HepG2 (cell line): ENCODE results near the gene COX4I1. TPM values are rescaled to one million over a fixed set of nuclear protein-coding genes. Genes with fewer than 3 reads are reported as not detected.

Experiments
- ATAC-seq: fragments of 200-7000 bp; cut with Tn5 transposase; 3 replicates; pipeline ENCODE4 v1.9.1; 2020; ENCODE audit warnings: mild to moderate bottlenecking, moderate library complexity
- BruUV-seq: library from RNA; stranded (reverse); fragments of 400-500 nt; replicated peaks from 2 replicates; lab custom pipeline; 2021; lab: Mats Ljungman, UMichigan
- CTCF ChIA-PET: fragments of 300-600 bp; formaldehyde crosslinking; extraction: SDS; loops from one replicate; lab custom pipeline; 2021; ENCODE audit warnings: low total read pairs, inconsistent platforms, low intra/inter-chr PET ratio; lab: Yijun Ruan, JAX
- POLR2A ChIA-PET: fragments of 350-600 bp; sonication (Branson Sonifier 250); formaldehyde crosslinking; loops from one replicate; lab custom pipeline; 2020; ENCODE audit warnings: antibody characterized with exemption, inconsistent platforms; lab: Yijun Ruan, JAX
- DNase-seq: peaks from one replicate; pipeline ENCODE4 v3.0.0-alpha.2; 2015; ENCODE audit warnings: low spot score
- FAIRE-seq: peaks from 3 replicates; lab custom pipeline; 2011; peaks lifted over from hg19 to GRCh38; lab: Jason Lieb, UNC
- H2AFZ ChIP-seq: one replicate; pipeline ENCODE4 v1.6.1; 2011; ENCODE audit warnings: low read length, inconsistent platforms
- H3K27ac ChIP-seq: fragments of 300-600 bp; 3 replicates; pipeline ENCODE4 v1.8.0; 2011; ENCODE audit warnings: mixed run types, mild to moderate bottlenecking, mixed read lengths, low read length, inconsistent platforms; ENCODE audit not compliant: insufficient read depth; ENCODE audit errors: extremely low read length
- H3K27me3 ChIP-seq, 2 experiments: fragments of 200-600 bp in 1 of 2; 2 replicates in 1 of 2; 3 replicates in 1 of 2; pipeline versions ENCODE4 v1.6.0 to v1.8.0; 2011; ENCODE audit warnings: low read length in 2 of 2, mild to moderate bottlenecking in 2 of 2, moderate library complexity in 2 of 2, inconsistent platforms in 1 of 2; ENCODE audit not compliant: insufficient read depth in 2 of 2, control insufficient read depth in 1 of 2
- H3K36me3 ChIP-seq, 2 experiments: fragments of 200-600 bp in 1 of 2; replicated peaks in 1 of 2; 2 replicates in 1 of 2; 3 replicates in 1 of 2; pipeline versions ENCODE4 v1.5.1 to v1.8.0; 2011; ENCODE audit warnings: low read length in 2 of 2, inconsistent platforms in 1 of 2; ENCODE audit not compliant: insufficient read depth in 2 of 2, control insufficient read depth in 1 of 2
- H3K4me1 ChIP-seq: 2 replicates; pipeline ENCODE4 v1.5.1; 2012; ENCODE audit warnings: low read length, inconsistent platforms; ENCODE audit not compliant: insufficient read depth
- H3K4me2 ChIP-seq: 2 replicates; pipeline ENCODE4 v1.6.0; 2011; ENCODE audit warnings: low read depth, low read length, inconsistent platforms
- H3K4me3 ChIP-seq, 3 experiments: fragments of 200-600 bp in 1 of 3; sonication (generic), shearing (Covaris generic) in 1 of 3; replicated peaks in 1 of 3; 2 replicates each; pipeline ENCODE4 v1.5.1; 2011 to 2016; ENCODE audit warnings: low read length in 3 of 3, inconsistent platforms in 2 of 3, low read depth in 2 of 3, mild to moderate bottlenecking in 2 of 3, control low read depth in 1 of 3, mixed read lengths in 1 of 3; ENCODE audit not compliant: insufficient read depth in 1 of 3
- H3K79me2 ChIP-seq: one replicate; pipeline ENCODE4 v1.6.1; 2011; ENCODE audit warnings: low read length, inconsistent platforms; ENCODE audit not compliant: insufficient read depth
- H3K9ac ChIP-seq: 2 replicates; pipeline ENCODE4 v1.6.0; 2011; ENCODE audit warnings: mild to moderate bottlenecking, low read depth, low read length, inconsistent platforms; ENCODE audit not compliant: insufficient read depth
- H3K9me3 ChIP-seq: 2 replicates; pipeline ENCODE4 v1.5.1; 2012; ENCODE audit warnings: mild to moderate bottlenecking, low read length
- H4K20me1 ChIP-seq: 2 replicates; pipeline ENCODE4 v1.6.0; 2011; ENCODE audit warnings: inconsistent platforms, mild to moderate bottlenecking, low read length, moderate library complexity; ENCODE audit not compliant: insufficient read depth
- BRCA1 ChIP-seq: sonication (generic); formaldehyde crosslinking; IDR thresholded peaks from 2 replicates; pipeline ENCODE4 v1.4.0; 2020; ENCODE audit warnings: missing genetic modification reagents
- CEBPB ChIP-seq: IDR thresholded peaks from 2 replicates; pipeline ENCODE4 v1.6.1; 2011; ENCODE audit warnings: low read depth, low read length, improper control_type of control experiment, borderline replicate concordance
- CENPT ChIP-seq: sonication (generic); formaldehyde crosslinking; IDR thresholded peaks from 2 replicates; pipeline ENCODE4 v1.8.0; 2022; ENCODE audit warnings: low read depth, mild to moderate bottlenecking, moderate library complexity, missing genetic modification reagents
- DNMT1 ChIP-seq: sonication (generic); formaldehyde crosslinking; IDR thresholded peaks from 2 replicates; pipeline ENCODE4 v1.5.1; 2020; ENCODE audit warnings: mild to moderate bottlenecking, missing genetic modification reagents
- ELF4 ChIP-seq: sonication (generic); formaldehyde crosslinking; IDR thresholded peaks from 2 replicates; pipeline ENCODE4 v1.5.0; 2020; ENCODE audit warnings: missing genetic modification reagents, mild to moderate bottlenecking, moderate library complexity, borderline replicate concordance
- FOSL2 ChIP-seq: sonication (generic); formaldehyde crosslinking; IDR thresholded peaks from 2 replicates; pipeline ENCODE4 v1.4.0; 2020; ENCODE audit warnings: missing genetic modification reagents
- FOXO4 ChIP-seq: sonication (generic); formaldehyde crosslinking; conservative IDR thresholded peaks from 2 replicates; pipeline ENCODE4 v1.8.1; 2023; ENCODE audit warnings: missing genetic modification reagents
- KDM5A ChIP-seq: fragments of 200-600 bp; sonication (generic); IDR thresholded peaks from 2 replicates; pipeline ENCODE4 v1.7.0; 2018; ENCODE audit warnings: antibody characterized with exemption, mild to moderate bottlenecking, low read length, borderline replicate concordance
- MTA3 ChIP-seq: sonication (generic); formaldehyde crosslinking; IDR thresholded peaks from 2 replicates; pipeline ENCODE4 v1.4.0; 2020; ENCODE audit warnings: missing genetic modification reagents
- PTBP1 ChIP-seq: fragments of 200-400 bp; formaldehyde crosslinking; IDR thresholded peaks from 2 replicates; pipeline ENCODE4 v1.6.1; 2018; ENCODE audit warnings: low read length, low read depth; ENCODE audit not compliant: poor library complexity, severe bottlenecking
- TBX3 ChIP-seq: fragments of 450-650 bp; IDR thresholded peaks from 2 replicates; pipeline ENCODE4 v1.6.1; 2017; ENCODE audit warnings: antibody characterized with exemption, mild to moderate bottlenecking, inconsistent platforms, borderline replicate concordance
- TCF7 ChIP-seq: sonication (generic); IDR thresholded peaks from 2 replicates; pipeline ENCODE4 v1.6.1; 2016; ENCODE audit warnings: antibody characterized with exemption, low read depth
- UBTF ChIP-seq: sonication (generic); formaldehyde crosslinking; IDR thresholded peaks from 2 replicates; pipeline ENCODE4 v1.4.0; 2020; ENCODE audit warnings: mild to moderate bottlenecking, missing genetic modification reagents
- ZBTB38 ChIP-seq: sonication (generic); formaldehyde crosslinking; IDR thresholded peaks from 2 replicates; pipeline ENCODE4 v1.5.1; 2020; ENCODE audit warnings: mild to moderate bottlenecking, missing genetic modification reagents
- ZBTB46 ChIP-seq: sonication (generic); formaldehyde crosslinking; IDR thresholded peaks from 2 replicates; pipeline ENCODE4 v1.4.0; 2020; ENCODE audit warnings: mild to moderate bottlenecking, missing genetic modification reagents, borderline replicate concordance
- ZFP36L2 ChIP-seq: sonication (generic); formaldehyde crosslinking; IDR thresholded peaks from 2 replicates; pipeline ENCODE4 v1.4.0; 2020; ENCODE audit warnings: missing genetic modification reagents
- ZNF260 ChIP-seq: sonication (generic); formaldehyde crosslinking; IDR thresholded peaks from 2 replicates; pipeline ENCODE4 v1.4.0; 2020; ENCODE audit warnings: missing genetic modification reagents, low read depth, mild to moderate bottlenecking, borderline replicate concordance
- ZNF543 ChIP-seq: sonication (generic); formaldehyde crosslinking; IDR thresholded peaks from 2 replicates; pipeline ENCODE4 v1.4.0; 2020; ENCODE audit warnings: mild to moderate bottlenecking, missing genetic modification reagents
- ZNF569 ChIP-seq: sonication (generic); formaldehyde crosslinking; IDR thresholded peaks from 2 replicates; pipeline ENCODE4 v1.5.0; 2020; ENCODE audit warnings: mild to moderate bottlenecking, missing genetic modification reagents, moderate library complexity, borderline replicate concordance
- ZNF761 ChIP-seq: sonication (generic); formaldehyde crosslinking; conservative IDR thresholded peaks from 2 replicates; pipeline ENCODE4 v1.4.0; 2020; ENCODE audit warnings: mild to moderate bottlenecking, missing genetic modification reagents
- ZNF781 ChIP-seq: sonication (generic); formaldehyde crosslinking; IDR thresholded peaks from 2 replicates; pipeline ENCODE4 v1.5.1; 2020; ENCODE audit warnings: borderline replicate concordance, mild to moderate bottlenecking, missing genetic modification reagents; ENCODE audit errors: not compliant biosample characterization
- WGBS: methylation state at CpG from one replicate; pipeline ENCODE4 v1.1.6; 2017; ENCODE audit warnings: low lambda C conversion rate; 5-methylcytosine and 5-hydroxymethylcytosine counted together
- in situ Hi-C: cut with HindIII; loops from 2 replicates; pipeline ENCODE4 v1.10.0; 2017; ENCODE audit warnings: low pct_unique_long_range_greater_than_20kb; ENCODE audit not compliant: extremely low pct_ligation_motif_present
- intact Hi-C: fragments of 100-400 bp; cut with micrococcal nuclease; formaldehyde crosslinking; loops from one replicate; pipeline ENCODE4 v1.10.0; 2022; ENCODE audit not compliant: unreplicated experiment
- polyA plus RNA-seq, 8 experiments: library from polyadenylated mRNA; depleted of rRNA in 3 of 8; stranded (reverse) in 7 of 8; unstranded in 1 of 8; fragments of >200 nt; fragmentation: Illumina TruSeq in 4 of 8; extraction: Trizol in 4 of 8; gene quantifications; 2 replicates each; pipeline versions ENCODE4 v1.2.1 to v1.2.3, GENCODE V29; 2011 to 2016; ENCODE audit warnings: low read depth in 4 of 8, missing spikeins in 1 of 8, mixed read lengths in 1 of 8; ENCODE audit not compliant: insufficient read depth in 1 of 8
- total RNA-seq, 5 experiments: library from RNA; depleted of rRNA; stranded (reverse); fragments of >200 nt; fragmentation: Illumina TruSeq; extraction: Trizol; gene quantifications; 2 replicates each; pipeline ENCODE4 v1.2.3, GENCODE V29; 2016; ENCODE audit warnings: low read depth in 1 of 5

COX4I1 gene
- total and polyA plus RNA-seq, 2 of the 13 experiments (the other 11 are each of a cell fraction or from before 2014, with no cell fraction given) = 658 to 902 TPM

DNA sequence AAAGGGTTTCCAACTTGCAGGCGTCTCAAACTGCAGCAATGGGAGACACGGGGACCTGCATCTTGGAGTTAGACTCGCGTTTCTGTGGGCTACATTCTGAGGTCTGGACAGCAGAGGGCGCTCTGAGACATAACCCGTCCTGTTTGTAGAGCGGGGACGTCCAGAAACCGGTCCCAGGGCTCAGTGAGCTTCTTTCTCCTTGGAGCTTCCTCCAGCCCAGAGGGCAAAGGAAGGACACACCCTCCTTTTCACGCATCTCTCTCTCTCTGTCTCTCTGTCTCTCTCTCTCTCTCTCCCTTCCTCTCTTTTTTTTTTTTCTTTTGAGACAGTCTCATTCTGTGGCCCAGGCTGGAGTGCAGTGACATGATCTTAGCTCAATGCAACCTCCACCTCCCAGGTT lies 19.8 kb downstream of the COX4I1 start:
- Histone ChIP-seq H4K20me1 (no peaks in the 10 kb centered on the region), H3K4me2 (no peak overlapping the region), H3K36me3 (no peaks in the 10 kb centered on the region), H3K4me1 (no peaks in the 10 kb centered on the region), H3K27ac (no peak overlapping the region), H2AFZ (no peak overlapping the region), H3K27me3 (peaks cover 0 to 18% of the 10 kb centered on the region in 2 experiments; a peak in 4 of 5 replicates), H3K9me3 (no peaks in the 10 kb centered on the region), H3K9ac (no peak overlapping the region), H3K4me3 (no peak overlapping the region), H3K79me2 (no peaks in the 10 kb centered on the region)
- CTCF ChIA-PET = interaction anchor here (3.8 to 5.0 kb wide), 2 partner anchors 168 to 196 kb away, joined by 81 to 108 read pairs; no protein-coding TSS in a partner anchor
- POLR2A ChIA-PET = no interaction called here
- intact Hi-C loops (loop anchor here (1.0 kb wide), 1 partner anchor 197 kb away; no protein-coding TSS in a partner anchor), in situ Hi-C loops (loop anchor here (25.0 kb wide), 1 partner anchor 693 kb away; the partner anchor contains the start of gene FOXF1)
- FAIRE-seq (peak; percentile 66), DNase-seq (peak; percentile 73), ATAC-seq (peak; percentile 81)
- under 1% methylated on average over 10 of the region's 10 CpGs for WGBS
- BruUV-seq = no TSS peak
- TF ChIP-seq DNMT1 (CRISPR knock-in tag) = no peak
- TF ChIP-seq BRCA1 (CRISPR knock-in tag) = no peak
- TF ChIP-seq TBX3 = no peak
- TF ChIP-seq ZNF761 (CRISPR knock-in tag) = no peak
- 0 out of 2 replicates have a peak, but pooled peaks have one; percentile 8 for TF ChIP-seq FOSL2
- TF ChIP-seq UBTF (CRISPR knock-in tag) = no peak
- TF ChIP-seq CENPT (CRISPR knock-in tag) = no peak
- no peak for TF ChIP-seq ZNF543 (CRISPR knock-in tag)
- no peak for TF ChIP-seq TCF7
- TF ChIP-seq ZFP36L2 (CRISPR knock-in tag) = no peak
- no peak for TF ChIP-seq CEBPB
- no peak for TF ChIP-seq FOXO4 (CRISPR knock-in tag)
- TF ChIP-seq ELF4 = no peak
- TF ChIP-seq KDM5A = no peak
- TF ChIP-seq MTA3 (CRISPR knock-in tag) = no peak
- no peak for TF ChIP-seq ZBTB38
- no peak for TF ChIP-seq ZNF781 (CRISPR knock-in tag)
- TF ChIP-seq PTBP1 = no peak
- no peak for TF ChIP-seq ZNF260 (CRISPR knock-in tag)
- no peak for TF ChIP-seq ZBTB46 (CRISPR knock-in tag)
- TF ChIP-seq ZNF569 (CRISPR knock-in tag) = no peak
